ENCODE results near the gene PRRT1B. TPM values are rescaled to one million over a fixed set of nuclear protein-coding genes. Genes with fewer than 3 reads are reported as not detected.

PRRT1B gene
- total and polyA plus RNA-seq, 9 of the 15 experiments (the other 6 are each of a cell fraction or from before 2014, with no cell fraction given): not detected

DNA sequence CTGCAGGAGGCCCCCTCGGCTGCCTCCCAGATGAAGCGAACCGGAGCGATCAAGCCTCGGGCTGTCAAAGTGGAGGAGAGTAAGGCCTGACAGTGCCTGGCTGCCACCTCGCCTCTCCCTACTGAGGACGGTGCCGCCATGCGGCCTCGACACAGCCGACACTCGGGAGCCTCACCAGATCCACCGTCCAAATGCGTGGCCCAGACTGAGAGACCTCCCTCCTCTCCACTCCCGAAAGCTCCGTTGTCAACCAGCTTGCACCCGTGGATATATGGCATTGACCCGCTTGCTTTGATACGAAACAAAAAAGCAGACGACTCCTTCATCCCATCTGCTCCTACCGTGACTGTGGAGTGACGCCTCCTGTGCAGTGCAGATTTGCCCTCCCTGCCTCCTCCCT lies 49.5 kb upstream of the PRRT1B start (continued):
- TF ChIP-seq, protein P1, sequence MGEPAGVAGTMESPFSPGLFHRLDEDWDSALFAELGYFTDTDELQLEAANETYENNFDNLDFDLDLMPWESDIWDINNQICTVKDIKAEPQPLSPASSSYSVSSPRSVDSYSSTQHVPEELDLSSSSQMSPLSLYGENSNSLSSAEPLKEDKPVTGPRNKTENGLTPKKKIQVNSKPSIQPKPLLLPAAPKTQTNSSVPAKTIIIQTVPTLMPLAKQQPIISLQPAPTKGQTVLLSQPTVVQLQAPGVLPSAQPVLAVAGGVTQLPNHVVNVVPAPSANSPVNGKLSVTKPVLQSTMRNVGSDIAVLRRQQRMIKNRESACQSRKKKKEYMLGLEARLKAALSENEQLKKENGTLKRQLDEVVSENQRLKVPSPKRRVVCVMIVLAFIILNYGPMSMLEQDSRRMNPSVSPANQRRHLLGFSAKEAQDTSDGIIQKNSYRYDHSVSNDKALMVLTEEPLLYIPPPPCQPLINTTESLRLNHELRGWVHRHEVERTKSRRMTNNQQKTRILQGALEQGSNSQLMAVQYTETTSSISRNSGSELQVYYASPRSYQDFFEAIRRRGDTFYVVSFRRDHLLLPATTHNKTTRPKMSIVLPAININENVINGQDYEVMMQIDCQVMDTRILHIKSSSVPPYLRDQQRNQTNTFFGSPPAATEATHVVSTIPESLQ (CRISPR knock-in tag; IDR thresholded peaks at IDR 0.05): no peak
- no peak for TF ChIP-seq RCOR1 (IDR thresholded peaks at IDR 0.05; ENCODE audit: borderline replicate concordance in 1 of 2, low read depth in 2 of 2, low read length in 2 of 2)

DNA sequence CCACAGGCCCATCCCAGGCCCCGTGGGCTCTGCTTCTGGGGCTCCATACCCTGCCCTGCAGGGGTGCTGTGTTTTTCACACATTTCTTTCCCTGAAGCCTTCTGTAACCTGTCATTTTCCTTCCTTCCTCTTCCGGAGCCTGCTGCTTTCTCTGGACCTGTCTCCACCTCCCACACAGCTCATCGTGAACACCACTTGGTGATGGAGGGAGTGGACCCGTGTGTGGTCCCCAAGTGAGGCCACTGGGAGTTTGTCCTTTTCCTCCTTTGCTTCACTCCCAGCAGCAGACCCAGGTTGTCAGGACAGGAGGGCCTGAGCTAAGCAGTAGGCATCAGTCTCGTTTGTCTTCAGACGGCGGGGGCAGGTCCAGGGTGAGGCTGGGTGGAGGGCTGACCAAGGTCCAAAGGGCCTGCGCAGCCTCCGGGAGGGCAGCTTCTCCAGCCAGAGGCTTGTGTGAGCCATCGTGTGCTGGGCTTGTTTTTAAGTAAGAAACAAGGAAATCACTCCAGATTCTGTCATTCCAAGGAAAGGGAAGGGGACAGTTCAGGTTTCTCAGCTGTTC lies 48.4 kb upstream of the PRRT1B start:
- no peak for FAIRE-seq
- DNase-seq (ENCODE audit: extremely low read depth in 1 of 4, low spot score in 3 of 4): no peak
- in situ Hi-C loops (cut with MboI): no loop called here
- no peaks in the 10 kb centered on the region for H3K27me3 ChIP-seq (ENCODE audit: control insufficient read depth in 2 of 2, insufficient read depth in 2 of 2, low read length in 2 of 2)
- ATAC-seq: no peak
- no peak overlapping the region for H2AFZ ChIP-seq (ENCODE audit: low read depth, low read length)
- intact Hi-C loops (cut with micrococcal nuclease): no loop called here
- BruUV-seq (replicated peaks): no TSS peak
- no peak overlapping the region for H3K4me3 ChIP-seq
- peaks cover 0 to 4% of the 10 kb centered on the region in 2 experiments; a peak in 2 of 5 replicates for H3K4me1 ChIP-seq (replicated peaks in 1 of 2; ENCODE audit: control insufficient read depth in 2 of 2, insufficient read depth in 2 of 2, low read length in 2 of 2)
- H4K20me1 ChIP-seq (replicated peaks; ENCODE audit: control insufficient read depth, insufficient read depth, low read length): peaks cover 21% of the 10 kb centered on the region; the same call in 1 of the 2 replicates
- H3K9ac ChIP-seq (ENCODE audit: insufficient read depth in 1 of 2, low read depth in 2 of 2, low read length in 2 of 2): no peak overlapping the region
- H3K27ac ChIP-seq (ENCODE audit: extremely low read depth, low read depth, low read length): no peak overlapping the region
- ChIA-PET CTCF (ENCODE audit: low intra/inter-chr PET ratio) (no interaction called here), POLR2A (interaction anchor here (0.5 to 1.2 kb wide), 4 partner anchors 9 to 469 kb away, joined by 3 to 6 read pairs (median 3); no protein-coding TSS in a partner anchor)
- peaks cover 82% of the 10 kb centered on the region for H3K36me3 ChIP-seq (ENCODE audit: control insufficient read depth, insufficient read depth, low read length)
- H3K9me3 ChIP-seq (replicated peaks; ENCODE audit: control insufficient read depth, insufficient read depth, low read depth, low read length): no peaks in the 10 kb centered on the region
- H3K9me1 ChIP-seq (ENCODE audit: control insufficient read depth, insufficient read depth, low read length): no peaks in the 10 kb centered on the region
- 89% methylated on average over 10 of the region's 10 CpGs for WGBS (ENCODE audit: insufficient coverage, low coverage, missing lambda C conversion rate)
- H3K4me2 ChIP-seq (ENCODE audit: insufficient read depth, low read length): no peak overlapping the region
- no peaks in the 10 kb centered on the region for H3K79me2 ChIP-seq (ENCODE audit: control insufficient read depth, insufficient read depth, low read length)
- TF ChIP-seq, protein P2, sequence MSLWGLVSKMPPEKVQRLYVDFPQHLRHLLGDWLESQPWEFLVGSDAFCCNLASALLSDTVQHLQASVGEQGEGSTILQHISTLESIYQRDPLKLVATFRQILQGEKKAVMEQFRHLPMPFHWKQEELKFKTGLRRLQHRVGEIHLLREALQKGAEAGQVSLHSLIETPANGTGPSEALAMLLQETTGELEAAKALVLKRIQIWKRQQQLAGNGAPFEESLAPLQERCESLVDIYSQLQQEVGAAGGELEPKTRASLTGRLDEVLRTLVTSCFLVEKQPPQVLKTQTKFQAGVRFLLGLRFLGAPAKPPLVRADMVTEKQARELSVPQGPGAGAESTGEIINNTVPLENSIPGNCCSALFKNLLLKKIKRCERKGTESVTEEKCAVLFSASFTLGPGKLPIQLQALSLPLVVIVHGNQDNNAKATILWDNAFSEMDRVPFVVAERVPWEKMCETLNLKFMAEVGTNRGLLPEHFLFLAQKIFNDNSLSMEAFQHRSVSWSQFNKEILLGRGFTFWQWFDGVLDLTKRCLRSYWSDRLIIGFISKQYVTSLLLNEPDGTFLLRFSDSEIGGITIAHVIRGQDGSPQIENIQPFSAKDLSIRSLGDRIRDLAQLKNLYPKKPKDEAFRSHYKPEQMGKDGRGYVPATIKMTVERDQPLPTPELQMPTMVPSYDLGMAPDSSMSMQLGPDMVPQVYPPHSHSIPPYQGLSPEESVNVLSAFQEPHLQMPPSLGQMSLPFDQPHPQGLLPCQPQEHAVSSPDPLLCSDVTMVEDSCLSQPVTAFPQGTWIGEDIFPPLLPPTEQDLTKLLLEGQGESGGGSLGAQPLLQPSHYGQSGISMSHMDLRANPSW (CRISPR knock-in tag; IDR thresholded peaks at IDR 0.05): no peak
- TF ChIP-seq SRSF1 (IDR thresholded peaks at IDR 0.05; ENCODE audit: low read depth, low read length) (no peak), MAZ (CRISPR knock-in tag; conservative IDR thresholded peaks at IDR 0.05 in 1 of 2, IDR thresholded peaks at IDR 0.05 in 1 of 2) (no peak), SRSF9 (IDR thresholded peaks at IDR 0.05; ENCODE audit: borderline replicate concordance, low read depth, low read length) (no peak), IFI16 (CRISPR knock-in tag; IDR thresholded peaks at IDR 0.05) (no peak), GTF2A2 (tag; IDR thresholded peaks at IDR 0.05) (no peak), MCM2 (IDR thresholded peaks at IDR 0.05; ENCODE audit: low read depth) (no peak)
- TF ChIP-seq, protein P3, sequence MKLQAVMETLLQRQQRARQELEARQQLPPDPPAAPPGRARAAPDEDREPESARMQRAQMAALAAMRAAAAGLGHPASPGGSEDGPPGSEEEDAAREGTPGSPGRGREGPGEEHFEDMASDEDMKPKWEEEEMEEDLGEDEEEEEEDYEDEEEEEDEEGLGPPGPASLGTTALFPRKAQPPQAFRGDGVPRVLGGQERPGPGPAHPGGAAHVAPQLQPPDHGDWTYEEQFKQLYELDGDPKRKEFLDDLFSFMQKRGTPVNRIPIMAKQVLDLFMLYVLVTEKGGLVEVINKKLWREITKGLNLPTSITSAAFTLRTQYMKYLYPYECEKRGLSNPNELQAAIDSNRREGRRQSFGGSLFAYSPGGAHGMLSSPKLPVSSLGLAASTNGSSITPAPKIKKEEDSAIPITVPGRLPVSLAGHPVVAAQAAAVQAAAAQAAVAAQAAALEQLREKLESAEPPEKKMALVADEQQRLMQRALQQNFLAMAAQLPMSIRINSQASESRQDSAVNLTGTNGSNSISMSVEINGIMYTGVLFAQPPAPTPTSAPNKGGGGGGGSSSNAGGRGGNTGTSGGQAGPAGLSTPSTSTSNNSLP (IDR thresholded peaks at IDR 0.05; ENCODE audit: borderline replicate concordance, low read depth, low read length): no peak
- TF ChIP-seq, protein P4, sequence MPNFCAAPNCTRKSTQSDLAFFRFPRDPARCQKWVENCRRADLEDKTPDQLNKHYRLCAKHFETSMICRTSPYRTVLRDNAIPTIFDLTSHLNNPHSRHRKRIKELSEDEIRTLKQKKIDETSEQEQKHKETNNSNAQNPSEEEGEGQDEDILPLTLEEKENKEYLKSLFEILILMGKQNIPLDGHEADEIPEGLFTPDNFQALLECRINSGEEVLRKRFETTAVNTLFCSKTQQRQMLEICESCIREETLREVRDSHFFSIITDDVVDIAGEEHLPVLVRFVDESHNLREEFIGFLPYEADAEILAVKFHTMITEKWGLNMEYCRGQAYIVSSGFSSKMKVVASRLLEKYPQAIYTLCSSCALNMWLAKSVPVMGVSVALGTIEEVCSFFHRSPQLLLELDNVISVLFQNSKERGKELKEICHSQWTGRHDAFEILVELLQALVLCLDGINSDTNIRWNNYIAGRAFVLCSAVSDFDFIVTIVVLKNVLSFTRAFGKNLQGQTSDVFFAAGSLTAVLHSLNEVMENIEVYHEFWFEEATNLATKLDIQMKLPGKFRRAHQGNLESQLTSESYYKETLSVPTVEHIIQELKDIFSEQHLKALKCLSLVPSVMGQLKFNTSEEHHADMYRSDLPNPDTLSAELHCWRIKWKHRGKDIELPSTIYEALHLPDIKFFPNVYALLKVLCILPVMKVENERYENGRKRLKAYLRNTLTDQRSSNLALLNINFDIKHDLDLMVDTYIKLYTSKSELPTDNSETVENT (CRISPR knock-in tag; IDR thresholded peaks at IDR 0.05): no peak
